H1 (cell line): ENCODE results near the gene CFAP65. TPM values are rescaled to one million over a fixed set of nuclear protein-coding genes. Genes with fewer than 3 reads are reported as not detected.

Experiments used
- CTCF ChIA-PET: fragments of 300-600 bp; sonication (Branson Sonifier 250); formaldehyde crosslinking; loops from one replicate; lab custom pipeline; 2021; ENCODE audit not compliant: partially characterized antibody; lab: Charles Lee
- POLR2A ChIA-PET: fragments of 300-600 bp; sonication (Branson Sonifier 250); formaldehyde crosslinking; loops from one replicate; lab custom pipeline; 2021; ENCODE audit warnings: inconsistent platforms; ENCODE audit not compliant: partially characterized antibody; lab: Charles Lee
- DNase-seq, 2 experiments: peaks; one replicate each; pipeline versions ENCODE4 v3.0.0 to v3.0.0-alpha.2; 2010 to 2022; ENCODE audit warnings: low spot score in 2 of 2, low read depth in 1 of 2, mixed read lengths in 1 of 2
- FAIRE-seq: peaks from 2 replicates; lab custom pipeline; 2011; peaks lifted over from hg19 to GRCh38; lab: Jason Lieb, UNC
- H2AFZ ChIP-seq: 2 replicates; pipeline ENCODE4 v1.8.1; 2012; ENCODE audit warnings: low read length, inconsistent platforms
- H2AK5ac ChIP-seq: 2 replicates; pipeline ENCODE4 v1.6.1; 2013; ENCODE audit warnings: low read depth, low read length
- H2BK120ac ChIP-seq: replicated peaks from 2 replicates; pipeline ENCODE3; 2013; ENCODE audit warnings: low read depth, low read length, inconsistent platforms
- H2BK12ac ChIP-seq: 2 replicates; pipeline ENCODE4 v1.6.1; 2013; ENCODE audit warnings: low read depth, low read length
- H2BK15ac ChIP-seq: 2 replicates; pipeline ENCODE4 v1.6.1; 2013; ENCODE audit warnings: low read length
- H2BK20ac ChIP-seq: 2 replicates; pipeline ENCODE4 v1.6.1; 2013; ENCODE audit warnings: low read length
- H2BK5ac ChIP-seq: 2 replicates; pipeline ENCODE4 v1.6.1; 2013; ENCODE audit warnings: low read depth, low read length
- H3K14ac ChIP-seq: 2 replicates; pipeline ENCODE4 v1.6.1; 2013; ENCODE audit warnings: inconsistent platforms; ENCODE audit not compliant: insufficient read length
- H3K18ac ChIP-seq: 2 replicates; pipeline ENCODE4 v1.6.1; 2013; ENCODE audit warnings: low read length; ENCODE audit errors: extremely low read depth
- H3K23ac ChIP-seq: 2 replicates; pipeline ENCODE4 v1.6.1; 2013; ENCODE audit warnings: inconsistent platforms; ENCODE audit not compliant: insufficient read length
- H3K23me2 ChIP-seq: 2 replicates; pipeline ENCODE4 v1.6.1; 2013; ENCODE audit warnings: low read depth, low read length
- H3K27ac ChIP-seq: 2 replicates; pipeline ENCODE4 v1.6.1; 2011; ENCODE audit warnings: low read depth, low read length, inconsistent platforms
- H3K27me3 ChIP-seq, 4 experiments: replicated peaks in 1 of 4; 1 replicate in 1 of 4; 2 replicates in 3 of 4; pipeline versions ENCODE4 v1.6.1 to v1.8.1; 2011 to 2013; ENCODE audit warnings: low read length in 3 of 4, mild to moderate bottlenecking in 3 of 4, inconsistent platforms in 2 of 4, mixed read lengths in 2 of 4, moderate library complexity in 1 of 4; ENCODE audit not compliant: control insufficient read depth in 3 of 4, insufficient read depth in 3 of 4; ENCODE audit errors: extremely low read depth in 1 of 4
- H3K36me3 ChIP-seq, 4 experiments: 2 replicates each; pipeline versions ENCODE4 v1.6.1 to v1.8.1; 2011 to 2013; ENCODE audit warnings: mild to moderate bottlenecking in 4 of 4, low read length in 3 of 4, moderate library complexity in 2 of 4, control low read depth in 1 of 4, inconsistent platforms in 1 of 4; ENCODE audit not compliant: insufficient read depth in 4 of 4, control insufficient read depth in 2 of 4
- H3K4ac ChIP-seq: replicated peaks from 2 replicates; pipeline ENCODE3; 2013; ENCODE audit warnings: low read length, low read depth, mixed read lengths, inconsistent platforms; ENCODE audit not compliant: insufficient read length
- H3K4me1 ChIP-seq, 4 experiments: replicated peaks in 1 of 4; 1 replicate in 1 of 4; 2 replicates in 3 of 4; pipeline versions ENCODE4 v1.6.1 to v1.8.1; 2011 to 2013; ENCODE audit warnings: low read length in 3 of 4, inconsistent platforms in 2 of 4, mixed read lengths in 1 of 4; ENCODE audit not compliant: insufficient read depth in 4 of 4, control insufficient read depth in 3 of 4
- H3K4me2 ChIP-seq, 2 experiments: 2 replicates each; pipeline versions ENCODE4 v1.6.1 to v1.8.1; 2011 to 2013; ENCODE audit warnings: low read depth in 2 of 2, low read length in 2 of 2, control low read depth in 1 of 2, inconsistent platforms in 1 of 2, mild to moderate bottlenecking in 1 of 2; ENCODE audit not compliant: insufficient read depth in 1 of 2
- H3K4me3 ChIP-seq, 4 experiments: fragments of 200-600, 300-600 bp in 1 of 4; sonication (generic), shearing (Covaris generic), sonication (Bioruptor Twin) in 1 of 4; 2 replicates each; pipeline versions ENCODE4 v1.5.1 to v1.8.1; 2011 to 2016; ENCODE audit warnings: low read length in 4 of 4, low read depth in 3 of 4, control low read depth in 2 of 4, inconsistent platforms in 2 of 4, mild to moderate bottlenecking in 2 of 4, mixed read lengths in 1 of 4, moderate library complexity in 1 of 4; ENCODE audit not compliant: insufficient read depth in 2 of 4; ENCODE audit errors: extremely low read depth in 1 of 4
- H3K56ac ChIP-seq: replicated peaks from 2 replicates; pipeline ENCODE3; 2013; ENCODE audit warnings: low read depth, mild to moderate bottlenecking, mixed read lengths, low read length, inconsistent platforms; ENCODE audit not compliant: insufficient read length
- H3K79me1 ChIP-seq: 2 replicates; pipeline ENCODE4 v1.6.1; 2013; ENCODE audit warnings: low read depth, low read length, control low read depth
- H3K79me2 ChIP-seq, 2 experiments: 2 replicates each; pipeline versions ENCODE4 v1.6.1 to v1.8.1; 2012 to 2013; ENCODE audit warnings: low read length in 2 of 2, mild to moderate bottlenecking in 2 of 2, inconsistent platforms in 1 of 2; ENCODE audit not compliant: insufficient read depth in 2 of 2, control insufficient read depth in 1 of 2
- H3K9ac ChIP-seq, 4 experiments: replicated peaks in 1 of 4; 1 replicate in 1 of 4; 2 replicates in 3 of 4; pipeline versions ENCODE4 v1.6.1 to v1.8.1; 2011 to 2013; ENCODE audit warnings: low read depth in 3 of 4, low read length in 3 of 4, control low read depth in 2 of 4, mild to moderate bottlenecking in 2 of 4, moderate library complexity in 2 of 4, inconsistent platforms in 1 of 4; ENCODE audit errors: extremely low read depth in 1 of 4
- H3K9me3 ChIP-seq, 2 experiments: 2 replicates each; pipeline versions ENCODE4 v1.6.1 to v1.8.1; 2012 to 2013; ENCODE audit warnings: mild to moderate bottlenecking in 2 of 2, moderate library complexity in 2 of 2, control low read depth in 1 of 2, inconsistent platforms in 1 of 2, low read depth in 1 of 2, low read length in 1 of 2, mixed read lengths in 1 of 2; ENCODE audit not compliant: insufficient read depth in 2 of 2
- H4K20me1 ChIP-seq, 2 experiments: replicated peaks in 1 of 2; 2 replicates each; pipeline versions ENCODE3 to v1.8.1; 2011 to 2013; ENCODE audit warnings: inconsistent platforms in 2 of 2, low read length in 2 of 2, mild to moderate bottlenecking in 1 of 2; ENCODE audit not compliant: insufficient read depth in 2 of 2, control insufficient read depth in 1 of 2
- H4K5ac ChIP-seq: 2 replicates; pipeline ENCODE4 v1.6.1; 2013; ENCODE audit warnings: low read length, low read depth, mixed read lengths, inconsistent platforms; ENCODE audit not compliant: insufficient read length
- H4K8ac ChIP-seq: 2 replicates; pipeline ENCODE4 v1.8.0; 2013; ENCODE audit warnings: mild to moderate bottlenecking, moderate library complexity, low read length, inconsistent platforms; ENCODE audit not compliant: insufficient read depth; ENCODE audit errors: extremely low read depth
- H4K91ac ChIP-seq: replicated peaks from 2 replicates; pipeline ENCODE3; 2013; ENCODE audit warnings: low read length, mixed read lengths, inconsistent platforms; ENCODE audit not compliant: insufficient read length
- CHD1 ChIP-seq: IDR thresholded peaks from 2 replicates; pipeline ENCODE4 v1.6.1; 2012; ENCODE audit warnings: low read depth, low read length, improper control_type of control experiment
- CREB1 ChIP-seq: IDR thresholded peaks from 2 replicates; pipeline ENCODE4 v1.6.1; 2012; ENCODE audit warnings: inconsistent platforms
- EGR1 ChIP-seq: IDR thresholded peaks from 2 replicates; pipeline ENCODE4 v1.6.1; 2011; ENCODE audit warnings: low read depth, low read length, borderline replicate concordance
- EP300 ChIP-seq, 2 experiments: IDR thresholded peaks; 1 replicate in 1 of 2; 2 replicates in 1 of 2; pipeline ENCODE4 v1.6.1; 2011 to 2012; ENCODE audit warnings: low read depth in 2 of 2, low read length in 2 of 2, mild to moderate bottlenecking in 2 of 2, borderline replicate concordance in 1 of 2, inconsistent platforms in 1 of 2, moderate library complexity in 1 of 2
- FOSL1 ChIP-seq: IDR thresholded peaks from 2 replicates; pipeline ENCODE4 v1.6.1; 2011; ENCODE audit warnings: mild to moderate bottlenecking, low read depth, low read length, moderate library complexity; ENCODE audit not compliant: insufficient read depth
- KDM4A ChIP-seq: IDR thresholded peaks from one replicate; pipeline ENCODE4 v1.7.1; 2012; ENCODE audit warnings: low read depth, mild to moderate bottlenecking, moderate library complexity, low read length, inconsistent platforms; ENCODE audit not compliant: severe bottlenecking
- SAP30 ChIP-seq: fragments of 300-600 bp; sonication (generic); IDR thresholded peaks from 2 replicates; pipeline ENCODE4 v1.7.1; 2012; ENCODE audit warnings: low read length, moderate library complexity, mild to moderate bottlenecking, inconsistent platforms; ENCODE audit not compliant: insufficient read depth, insufficient replicate concordance
- SP2 ChIP-seq: IDR thresholded peaks from 2 replicates; pipeline ENCODE4 v1.6.1; 2012; ENCODE audit warnings: mild to moderate bottlenecking, low read length, inconsistent platforms
- USF2 ChIP-seq: IDR thresholded peaks from 2 replicates; pipeline ENCODE4 v1.6.1; 2011; ENCODE audit warnings: low read length, improper control_type of control experiment
- YY1 ChIP-seq: IDR thresholded peaks from 2 replicates; pipeline ENCODE4 v1.6.1; 2011; ENCODE audit warnings: low read depth, mild to moderate bottlenecking, low read length
- WGBS, 2 experiments: shearing (Covaris generic) in 1 of 2; methylation state at CpG; one replicate each; pipeline versions ENCODE4 v1.1.6 to v1.1.7; 2013 to 2015; ENCODE audit warnings: low lambda C conversion rate in 2 of 2, mixed read lengths in 2 of 2, inconsistent platforms in 1 of 2, low coverage in 1 of 2, missing lambda C conversion rate in 1 of 2; ENCODE audit not compliant: insufficient replicate concordance in 2 of 2, insufficient coverage in 1 of 2, insufficient read length in 1 of 2; ENCODE audit errors: extremely low coverage in 1 of 2, missing lambda C conversion rate in 1 of 2; 5-methylcytosine and 5-hydroxymethylcytosine counted together
- polyA plus RNA-seq, 7 experiments: library from polyadenylated mRNA; depleted of rRNA in 3 of 7; stranded (reverse) in 5 of 7; unstranded in 2 of 7; fragments of >200 nt in 5 of 7; fragments of 200-250 nt in 2 of 7; gene quantifications; 1 replicate in 5 of 7; 2 replicates in 1 of 7; 4 replicates in 1 of 7; pipeline versions ENCODE4 v1.2.1 to v1.2.3, GENCODE V29; 2011 to 2013; ENCODE audit warnings: missing spikeins in 2 of 7, mixed read lengths in 2 of 7
- total RNA-seq: library from RNA; stranded (reverse); fragmentation: NEBNext Ultra II Directional; extraction: Animal tissue kit (Norgen Biotek cat#: 25700); gene quantifications from 2 replicates; pipeline ENCODE4 v1.2.1, GENCODE V29; 2021

Gene CFAP65
- total and polyA plus RNA-seq, 2 of the 8 experiments (the other 6 are each of a cell fraction or from before 2014, with no cell fraction given) = 0.19 to 0.45 TPM

GRCh38 chr2:218984239-218985020 lies 56.9 kb downstream of the CFAP65 start:
- Histone ChIP-seq H2BK20ac (no peak overlapping the region; the same call in 1 of the 2 replicates), H2BK12ac (peak overlapping the region; percentile 17; the same call in 1 of the 2 replicates), H4K5ac (no peak overlapping the region), H4K20me1 (peaks cover 16 to 35% of the 10 kb centered on the region in 2 experiments), H3K9me3 (no peaks in the 10 kb centered on the region), H3K23me2 (peaks cover 6% of the 10 kb centered on the region; the same call in 1 of the 2 replicates), H2AFZ (no peak overlapping the region), H3K79me2 (no peaks in the 10 kb centered on the region), H3K79me1 (no peaks in the 10 kb centered on the region), H3K23ac (no peak overlapping the region), H3K27me3 (peaks cover 92 to 97% (median 96%) of the 10 kb centered on the region in 4 experiments), H4K91ac (no peak overlapping the region), H3K56ac (no peak overlapping the region), H3K18ac (peak overlapping the region; percentile 32; the same call in 1 of the 2 replicates), H2AK5ac (no peak overlapping the region), H4K8ac (no peak overlapping the region; the same call in 1 of the 2 replicates), H3K14ac (no peak overlapping the region), H3K4me3 (peak overlapping the region in 3 of 4 experiments; percentile 6 to 52 (median 32); a peak in 5 of 8 replicates), H2BK5ac (no peak overlapping the region), H3K4me2 (peak overlapping the region; percentile 46 to 67), H2BK15ac (no peak overlapping the region), H3K9ac (no peak overlapping the region), H3K27ac (no peak overlapping the region), H2BK120ac (no peak overlapping the region), H3K36me3 (peaks cover 0 to 7% (median 0%) of the 10 kb centered on the region in 4 experiments; a peak in 1 of 8 replicates), H3K4me1 (peaks cover 0 to 25% (median 19%) of the 10 kb centered on the region in 4 experiments; a peak in 6 of 7 replicates), H3K4ac (no peak overlapping the region)
- DNase-seq (peak in 1 of 2 experiments; percentile 73), FAIRE-seq (no peak)
- ChIA-PET POLR2A (interaction anchor here (0.6 to 1.0 kb wide), 4 partner anchors 8 to 614 kb away, joined by 3 to 4 read pairs (median 3); no protein-coding TSS in a partner anchor), CTCF (interaction anchor here (0.6 to 13.0 kb wide), 11 partner anchors 12 to 174 kb away, joined by 3 to 284 read pairs (median 4); partner anchors contain the start of genes CDK5R2 and CRYBA2)
- WGBS, 2 experiments = 3% methylated on average over 41 of the region's 50 CpGs; no CpG with 5 or more reads in 1 of the 2 experiments
- TF ChIP-seq KDM4A (no peak), EGR1 (0 out of 2 replicates have a peak, but pooled peaks have one; percentile 59), SP2 (no peak), CREB1 (no peak), SAP30 (no peak), YY1 (no peak), USF2 (no peak), CHD1 (no peak), FOSL1 (no peak), EP300 (IDR thresholded peaks at IDR 0.05; ENCODE audit: borderline replicate concordance in 1 of 2, low read depth in 2 of 2, low read length in 2 of 2) (no peak)
